ENCODE measurements around the gene N4BP2L2.

N4BP2L2 gene

GRCh38 chr13:32535748-32536147, 2.8 kb downstream of the N4BP2L2 start:
- Histone ChIP-seq H3K36me3 (ENCODE audit: control insufficient read depth in 2 of 2, insufficient read depth in 2 of 2, low read length in 2 of 2) (peaks cover 9 to 19% of the 10 kb centered on the region in 2 donors), H3K4me3 (ENCODE audit: low read length in 2 of 2) (no peak overlapping the region), H3K27ac (ENCODE audit: low read depth in 2 of 2, low read length in 2 of 2) (no peak overlapping the region), H3K27me3 (ENCODE audit: control insufficient read depth in 2 of 2, insufficient read depth in 2 of 2, low read length in 2 of 2) (no peaks in the 10 kb centered on the region), H3K9ac (ENCODE audit: low read depth in 1 of 2, low read length in 2 of 2) (no peak overlapping the region), H3K9me3 (ENCODE audit: control insufficient read depth in 2 of 2, low read length in 2 of 2) (no peaks in the 10 kb centered on the region), H3K4me1 (ENCODE audit: control insufficient read depth in 2 of 2, insufficient read depth in 2 of 2, low read length in 2 of 2) (peaks cover 15 to 23% of the 10 kb centered on the region in 2 donors)

GRCh38 chr13:32535115-32535514, 3.5 kb downstream of the N4BP2L2 start:
- H3K4me1 ChIP-seq (ENCODE audit: control insufficient read depth in 2 of 2, insufficient read depth in 2 of 2, low read length in 2 of 2): peaks cover 20 to 23% of the 10 kb centered on the region in 2 donors
- no peak overlapping the region for H3K9ac ChIP-seq (ENCODE audit: low read depth in 1 of 2, low read length in 2 of 2)
- peak overlapping the region in 1 of 2 donors; percentile 16 for H3K4me3 ChIP-seq (ENCODE audit: low read length in 2 of 2)
- peaks cover 9 to 19% of the 10 kb centered on the region in 2 donors for H3K36me3 ChIP-seq (ENCODE audit: control insufficient read depth in 2 of 2, insufficient read depth in 2 of 2, low read length in 2 of 2)
- H3K9me3 ChIP-seq (ENCODE audit: control insufficient read depth in 2 of 2, low read length in 2 of 2): no peaks in the 10 kb centered on the region
- no peaks in the 10 kb centered on the region for H3K27me3 ChIP-seq (ENCODE audit: control insufficient read depth in 2 of 2, insufficient read depth in 2 of 2, low read length in 2 of 2)
- no peak overlapping the region for H3K27ac ChIP-seq (ENCODE audit: low read depth in 2 of 2, low read length in 2 of 2)

DNA sequence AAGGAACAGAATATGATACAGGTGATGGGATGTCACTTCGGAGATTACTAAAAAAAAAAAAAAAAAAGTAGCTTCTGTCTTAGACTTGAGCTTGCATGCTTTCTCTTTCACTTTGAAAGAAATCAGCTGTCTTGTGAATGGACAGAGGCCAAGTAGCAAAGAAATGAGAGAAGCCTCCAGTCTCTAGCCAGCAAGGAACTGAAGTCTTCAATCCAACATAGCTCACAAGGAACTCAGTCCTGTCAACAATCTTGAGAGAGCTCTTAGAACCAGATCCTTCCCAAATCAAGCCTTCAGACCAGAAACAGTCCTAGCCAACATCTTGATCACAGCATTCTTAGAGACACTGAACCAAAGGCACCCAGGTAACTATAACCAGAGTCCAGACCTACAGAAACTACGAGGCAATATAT, 7.7 kb downstream of the N4BP2L2 start:
- Histone ChIP-seq H3K9ac (ENCODE audit: low read depth in 1 of 2, low read length in 2 of 2) (peak overlapping the region in 1 of 2 donors; percentile 9), H3K9me3 (ENCODE audit: control insufficient read depth in 2 of 2, low read length in 2 of 2) (no peaks in the 10 kb centered on the region), H3K36me3 (ENCODE audit: control insufficient read depth in 2 of 2, insufficient read depth in 2 of 2, low read length in 2 of 2) (peaks cover 4 to 12% of the 10 kb centered on the region in 2 donors), H3K27me3 (ENCODE audit: control insufficient read depth in 2 of 2, insufficient read depth in 2 of 2, low read length in 2 of 2) (no peaks in the 10 kb centered on the region), H3K27ac (ENCODE audit: low read depth in 2 of 2, low read length in 2 of 2) (no peak overlapping the region), H3K4me3 (ENCODE audit: low read length in 2 of 2) (peak overlapping the region in 1 of 2 donors; percentile 46), H3K4me1 (ENCODE audit: control insufficient read depth in 2 of 2, insufficient read depth in 2 of 2, low read length in 2 of 2) (peaks cover 11% of the 10 kb centered on the region in 2 donors)

- Histone ChIP-seq H3K27ac (ENCODE audit: low read depth in 2 of 2, low read length in 2 of 2) (no peak overlapping the region), H3K9me3 (ENCODE audit: control insufficient read depth in 2 of 2, low read length in 2 of 2) (no peaks in the 10 kb centered on the region), H3K27me3 (ENCODE audit: control insufficient read depth in 2 of 2, insufficient read depth in 2 of 2, low read length in 2 of 2) (no peaks in the 10 kb centered on the region), H3K4me1 (ENCODE audit: control insufficient read depth in 2 of 2, insufficient read depth in 2 of 2, low read length in 2 of 2) (peaks cover 3 to 9% of the 10 kb centered on the region in 2 donors), H3K4me3 (ENCODE audit: low read length in 2 of 2) (no peak overlapping the region), H3K36me3 (ENCODE audit: control insufficient read depth in 2 of 2, insufficient read depth in 2 of 2, low read length in 2 of 2) (peaks cover 0 to 2% of the 10 kb centered on the region in 2 donors), H3K9ac (ENCODE audit: low read depth in 1 of 2, low read length in 2 of 2) (no peak overlapping the region)
Observed at GRCh38 chr13:32528358-32528757, 10.2 kb downstream of the N4BP2L2 start.

- Histone ChIP-seq H3K27me3 (ENCODE audit: control insufficient read depth in 2 of 2, insufficient read depth in 2 of 2, low read length in 2 of 2) (no peaks in the 10 kb centered on the region), H3K9ac (ENCODE audit: low read depth in 1 of 2, low read length in 2 of 2) (no peak overlapping the region), H3K27ac (ENCODE audit: low read depth in 2 of 2, low read length in 2 of 2) (no peak overlapping the region), H3K9me3 (ENCODE audit: control insufficient read depth in 2 of 2, low read length in 2 of 2) (no peaks in the 10 kb centered on the region), H3K4me3 (ENCODE audit: low read length in 2 of 2) (no peak overlapping the region), H3K4me1 (ENCODE audit: control insufficient read depth in 2 of 2, insufficient read depth in 2 of 2, low read length in 2 of 2) (peaks cover 3 to 9% of the 10 kb centered on the region in 2 donors), H3K36me3 (ENCODE audit: control insufficient read depth in 2 of 2, insufficient read depth in 2 of 2, low read length in 2 of 2) (peaks cover 3 to 5% of the 10 kb centered on the region in 2 donors)
Observed at GRCh38 chr13:32527151-32527550, 11.4 kb downstream of the N4BP2L2 start.

DNA sequence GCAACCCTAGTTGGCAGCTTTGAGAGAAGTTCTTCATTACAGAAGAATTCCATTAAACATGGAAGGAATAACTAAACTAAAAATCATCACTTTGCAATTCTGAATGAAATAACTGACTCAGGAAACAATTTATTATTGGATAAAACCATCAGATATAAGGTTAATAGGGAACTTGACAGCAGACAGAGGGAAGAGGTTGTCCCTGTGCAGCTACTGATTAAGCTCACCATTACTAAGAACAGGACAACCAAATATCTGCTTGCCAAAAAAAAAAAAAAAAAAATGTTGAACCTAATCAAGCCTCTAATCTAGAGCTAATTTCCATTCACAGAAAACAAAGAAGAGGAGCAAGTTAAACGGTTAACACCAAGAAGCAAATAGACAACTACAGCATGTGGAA, 12.8 kb downstream of the N4BP2L2 start:
- Histone ChIP-seq H3K4me1 (ENCODE audit: control insufficient read depth in 2 of 2, insufficient read depth in 2 of 2, low read length in 2 of 2) (peaks cover 0 to 5% of the 10 kb centered on the region in 2 donors), H3K27me3 (ENCODE audit: control insufficient read depth in 2 of 2, insufficient read depth in 2 of 2, low read length in 2 of 2) (no peaks in the 10 kb centered on the region), H3K27ac (ENCODE audit: low read depth in 2 of 2, low read length in 2 of 2) (no peak overlapping the region), H3K4me3 (ENCODE audit: low read length in 2 of 2) (no peak overlapping the region), H3K36me3 (ENCODE audit: control insufficient read depth in 2 of 2, insufficient read depth in 2 of 2, low read length in 2 of 2) (peaks cover 3 to 5% of the 10 kb centered on the region in 2 donors), H3K9ac (ENCODE audit: low read depth in 1 of 2, low read length in 2 of 2) (no peak overlapping the region), H3K9me3 (ENCODE audit: control insufficient read depth in 2 of 2, low read length in 2 of 2) (no peaks in the 10 kb centered on the region)

GRCh38 chr13:32515246-32515645, 23.3 kb downstream of the N4BP2L2 start:
- no peaks in the 10 kb centered on the region for H3K27me3 ChIP-seq (ENCODE audit: control insufficient read depth in 2 of 2, insufficient read depth in 2 of 2, low read length in 2 of 2)
- H3K36me3 ChIP-seq (ENCODE audit: control insufficient read depth in 2 of 2, insufficient read depth in 2 of 2, low read length in 2 of 2): peaks cover 15 to 24% of the 10 kb centered on the region in 2 donors
- no peak overlapping the region for H3K9ac ChIP-seq (ENCODE audit: low read depth in 1 of 2, low read length in 2 of 2)
- H3K4me3 ChIP-seq (ENCODE audit: low read length in 2 of 2): no peak overlapping the region
- no peaks in the 10 kb centered on the region for H3K9me3 ChIP-seq (ENCODE audit: control insufficient read depth in 2 of 2, low read length in 2 of 2)
- H3K4me1 ChIP-seq (ENCODE audit: control insufficient read depth in 2 of 2, insufficient read depth in 2 of 2, low read length in 2 of 2): no peaks in the 10 kb centered on the region
- H3K27ac ChIP-seq (ENCODE audit: low read depth in 2 of 2, low read length in 2 of 2): no peak overlapping the region

GRCh38 chr13:32511482-32511881, 27.1 kb downstream of the N4BP2L2 start:
- Histone ChIP-seq H3K4me1 (ENCODE audit: control insufficient read depth in 2 of 2, insufficient read depth in 2 of 2, low read length in 2 of 2) (no peaks in the 10 kb centered on the region), H3K27ac (ENCODE audit: low read depth in 2 of 2, low read length in 2 of 2) (no peak overlapping the region), H3K9ac (ENCODE audit: low read depth in 1 of 2, low read length in 2 of 2) (no peak overlapping the region), H3K4me3 (ENCODE audit: low read length in 2 of 2) (no peak overlapping the region), H3K27me3 (ENCODE audit: control insufficient read depth in 2 of 2, insufficient read depth in 2 of 2, low read length in 2 of 2) (no peaks in the 10 kb centered on the region), H3K9me3 (ENCODE audit: control insufficient read depth in 2 of 2, low read length in 2 of 2) (no peaks in the 10 kb centered on the region), H3K36me3 (ENCODE audit: control insufficient read depth in 2 of 2, insufficient read depth in 2 of 2, low read length in 2 of 2) (peaks cover 5% of the 10 kb centered on the region in 2 donors)

DNA sequence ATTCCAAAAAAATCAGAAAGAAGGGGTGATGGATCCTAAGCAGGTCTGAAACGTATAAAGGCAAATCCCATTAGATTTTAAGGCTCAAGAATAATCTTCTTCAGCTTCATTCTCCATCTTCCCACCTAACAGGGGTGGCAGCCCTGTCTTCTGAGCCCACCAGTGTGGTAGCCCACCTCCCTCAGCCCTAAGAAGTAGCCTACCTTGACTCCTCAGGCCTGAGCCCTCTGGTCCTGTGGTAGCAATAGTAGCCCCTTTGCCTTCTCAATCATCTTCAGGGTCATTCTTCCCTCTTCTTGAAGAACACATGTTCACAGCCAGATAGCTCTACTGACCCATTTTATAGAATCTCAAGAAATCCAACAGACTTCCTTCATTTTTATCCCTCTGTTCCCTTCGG, 33.7 kb downstream of the N4BP2L2 start:
- H3K4me1 ChIP-seq (ENCODE audit: control insufficient read depth in 2 of 2, insufficient read depth in 2 of 2, low read length in 2 of 2): no peaks in the 10 kb centered on the region
- no peak overlapping the region for H3K9ac ChIP-seq (ENCODE audit: low read depth in 1 of 2, low read length in 2 of 2)
- H3K9me3 ChIP-seq (ENCODE audit: control insufficient read depth in 2 of 2, low read length in 2 of 2): no peaks in the 10 kb centered on the region
- H3K27ac ChIP-seq (ENCODE audit: low read depth in 2 of 2, low read length in 2 of 2): no peak overlapping the region
- no peak overlapping the region for H3K4me3 ChIP-seq (ENCODE audit: low read length in 2 of 2)
- H3K27me3 ChIP-seq (ENCODE audit: control insufficient read depth in 2 of 2, insufficient read depth in 2 of 2, low read length in 2 of 2): no peaks in the 10 kb centered on the region
- H3K36me3 ChIP-seq (ENCODE audit: control insufficient read depth in 2 of 2, insufficient read depth in 2 of 2, low read length in 2 of 2): peaks cover 0 to 2% of the 10 kb centered on the region in 2 donors

DNA sequence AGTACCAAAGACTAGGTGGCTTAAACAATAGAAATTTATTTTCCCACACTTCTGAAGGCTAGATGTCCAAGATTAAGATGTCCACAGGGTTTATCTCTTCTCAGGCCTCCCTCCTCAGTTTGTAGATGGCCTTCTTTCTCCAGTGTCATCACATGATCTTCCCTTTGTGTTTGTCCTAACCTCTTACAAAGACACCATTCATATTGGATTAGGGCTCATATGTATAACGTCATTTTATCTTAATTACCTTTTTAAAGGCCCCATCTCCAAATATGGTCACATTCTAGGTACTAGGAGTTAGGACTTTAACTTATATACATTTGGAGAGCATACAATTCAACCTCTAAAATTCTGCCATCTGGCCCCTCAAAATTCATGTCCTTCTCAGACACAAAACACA, 34.3 kb downstream of the N4BP2L2 start:
- no peak overlapping the region for H3K4me3 ChIP-seq (ENCODE audit: low read length in 2 of 2)
- no peaks in the 10 kb centered on the region for H3K4me1 ChIP-seq (ENCODE audit: control insufficient read depth in 2 of 2, insufficient read depth in 2 of 2, low read length in 2 of 2)
- no peaks in the 10 kb centered on the region for H3K27me3 ChIP-seq (ENCODE audit: control insufficient read depth in 2 of 2, insufficient read depth in 2 of 2, low read length in 2 of 2)
- H3K27ac ChIP-seq (ENCODE audit: low read depth in 2 of 2, low read length in 2 of 2): no peak overlapping the region
- H3K36me3 ChIP-seq (ENCODE audit: control insufficient read depth in 2 of 2, insufficient read depth in 2 of 2, low read length in 2 of 2): peaks cover 0 to 2% of the 10 kb centered on the region in 2 donors
- H3K9ac ChIP-seq (ENCODE audit: low read depth in 1 of 2, low read length in 2 of 2): no peak overlapping the region
- H3K9me3 ChIP-seq (ENCODE audit: control insufficient read depth in 2 of 2, low read length in 2 of 2): no peaks in the 10 kb centered on the region

DNA sequence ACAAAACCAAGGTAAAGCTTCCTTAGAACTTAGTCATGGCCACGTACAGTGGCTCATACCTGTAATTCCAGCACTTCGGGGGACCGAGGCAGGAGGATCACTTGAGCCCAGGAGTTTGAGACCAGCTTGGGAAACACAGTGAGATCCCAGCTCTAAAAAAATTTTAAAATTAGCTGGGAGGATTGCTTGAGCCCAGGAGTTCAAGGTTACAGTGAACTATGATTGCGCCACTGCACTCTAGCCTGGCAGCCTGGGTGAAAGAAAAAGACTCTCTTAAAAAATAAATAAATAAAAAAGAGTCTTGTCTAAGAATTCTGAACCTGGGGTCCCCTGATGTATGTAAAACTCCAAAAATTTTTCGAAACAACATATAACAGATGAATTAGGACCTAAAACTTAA, 34.9 kb downstream of the N4BP2L2 start:
- H3K27ac ChIP-seq (ENCODE audit: low read depth in 2 of 2, low read length in 2 of 2): no peak overlapping the region

More for the DNA sequence above, 34.9 kb downstream of the N4BP2L2 start:
- H3K36me3 ChIP-seq (ENCODE audit: control insufficient read depth in 2 of 2, insufficient read depth in 2 of 2, low read length in 2 of 2): no peaks in the 10 kb centered on the region
- no peaks in the 10 kb centered on the region for H3K4me1 ChIP-seq (ENCODE audit: control insufficient read depth in 2 of 2, insufficient read depth in 2 of 2, low read length in 2 of 2)
- no peak overlapping the region for H3K9ac ChIP-seq (ENCODE audit: low read depth in 1 of 2, low read length in 2 of 2)
- no peak overlapping the region for H3K4me3 ChIP-seq (ENCODE audit: low read length in 2 of 2)
- no peaks in the 10 kb centered on the region for H3K9me3 ChIP-seq (ENCODE audit: control insufficient read depth in 2 of 2, low read length in 2 of 2)
- no peaks in the 10 kb centered on the region for H3K27me3 ChIP-seq (ENCODE audit: control insufficient read depth in 2 of 2, insufficient read depth in 2 of 2, low read length in 2 of 2)

Data from mucosa of rectum (tissue), 2 donors.